Heart left ventricle (tissue), 16 donors: Measurements from ENCODE around the gene CCM2. TPM values are rescaled to one million over a fixed set of nuclear protein-coding genes. Genes with fewer than 3 reads are reported as not detected.

Source experiments
- ATAC-seq, 4 donors: fragments of 200-7000 bp; cut with Tn5 transposase; one replicate each; pipeline ENCODE4 v1.9.1; 2020 to 2022; ENCODE audit warnings: moderate library complexity in 4 of 4, mild to moderate bottlenecking in 3 of 4, moderate number of reproducible peaks in 1 of 4
- DNase-seq, 5 donors: peaks; one replicate each; pipeline ENCODE4 v3.0.0-alpha.2; 2020
- H3K27ac ChIP-seq, 12 donors: fragments of 200-600 bp; sonication (generic) in 4 of 12; one replicate each; pipeline versions ENCODE4 v1.5.0 to v1.8.0; 2016 to 2022; ENCODE audit warnings: mild to moderate bottlenecking in 2 of 12
- H3K27me3 ChIP-seq, 9 donors: fragments of 200-600 bp; sonication (generic) in 2 of 9; one replicate each; pipeline versions ENCODE4 v1.5.1 to v1.8.0; 2016 to 2022; ENCODE audit warnings: mild to moderate bottlenecking in 3 of 9
- H3K36me3 ChIP-seq, 9 donors: fragments of 200-600 bp; sonication (generic) in 2 of 9; one replicate each; pipeline versions ENCODE4 v1.5.0 to v1.8.0; 2018 to 2022; ENCODE audit warnings: mild to moderate bottlenecking in 2 of 9
- H3K4me1 ChIP-seq, 12 donors: fragments of 200-600 bp; sonication (generic) in 4 of 12; one replicate each; pipeline versions ENCODE4 v1.5.0 to v1.8.0; 2016 to 2022; ENCODE audit warnings: mild to moderate bottlenecking in 3 of 12
- H3K4me3 ChIP-seq, 12 donors: fragments of 200-600 bp; sonication (generic) in 4 of 12; one replicate each; pipeline versions ENCODE4 v1.5.0 to v1.8.0; 2017 to 2022; ENCODE audit warnings: mild to moderate bottlenecking in 9 of 12, moderate library complexity in 4 of 12
- H3K9me3 ChIP-seq, 12 donors: fragments of 200-600 bp; sonication (generic) in 4 of 12; one replicate each; pipeline versions ENCODE4 v1.5.0 to v1.8.0; 2016 to 2022; ENCODE audit warnings: mild to moderate bottlenecking in 1 of 12
- CTCF ChIP-seq, 12 donors: fragments of 200-600 bp; sonication (generic) in 4 of 12; IDR thresholded peaks; one replicate each; pipeline versions ENCODE4 v1.5.0 to v1.8.0; 2018 to 2022; ENCODE audit warnings: antibody characterized with exemption in 12 of 12, mild to moderate bottlenecking in 5 of 12
- POLR2A ChIP-seq, 2 donors: fragments of 450-650 bp; IDR thresholded peaks; one replicate each; pipeline ENCODE4 v1.6.1; 2017; ENCODE audit warnings: antibody characterized with exemption in 2 of 2, mild to moderate bottlenecking in 2 of 2, moderate library complexity in 2 of 2
- WGBS, 4 donors: extraction: QIAGEN DNeasy Blood & Tissue Kit in 2 of 4; methylation state at CpG; one replicate each; pipeline versions ENCODE4 v1.1.5 to v1.1.7; 2013 to 2018; 5-methylcytosine and 5-hydroxymethylcytosine counted together
- intact Hi-C, 10 donors: fragments of 100-400 bp; cut with DNase I; formaldehyde crosslinking; loops; one replicate each; pipeline versions ENCODE4 v1.11.1 to v1.14.2; 2022
- polyA plus RNA-seq, 2 donors: library from polyadenylated mRNA; stranded (reverse); fragments of 200-250 nt; gene quantifications; one replicate each; pipeline ENCODE4 v1.2.3, GENCODE V29; 2013
- total RNA-seq, 9 donors: library from RNA; depleted of rRNA in 2 of 9; stranded (reverse); fragments of >200 nt in 2 of 9; fragmentation: NEBNext Ultra II Directional in 3 of 9; extraction: Animal tissue kit (Norgen Biotek cat#: 25700) in 3 of 9; gene quantifications; one replicate each; pipeline versions ENCODE4 v1.1.0 to v1.2.4, GENCODE V29; 2016 to 2023
- donor health status: ischemic (EF 13 %, LVEDD 7.1; RV severe dilation, severe dysfunction).
- donor health status: healthy with polysubstance abuse.
- donor health status: DM: no; HTN: yes; CAD: no.
- donor health status: DM: no; HTN: no; CAD: no.
- donor health status: ischemic (EF 25% LVEDD 6.9; RV normal size, moderate dysfunction).
- donor health status: ischemic (EF 25% LVEDD 5.7; RV mildly dilated, moderate dysfunction).
- donor health status: healthy.
- donor health status: DM: yes; HTN: yes; CAD: no.
- donor health status: ischemic (EF 35%, LVEDD 5.7; RV mildly dilated, moderate dysfunction).
- donor health status: nonischemic (EF 11% LVEDD 7.7; RV severe dilation, severe dysfunction).
- donor health status: DM: yes; HTN: yes; CAD: no.
- donor health status: PGD.
- donor health status: ischemic (EF 29% LVEDD 5.4; RV normal size, mild dysfunction).
- donor health status: nonischemic (EF 23%, LVEDD 6.1; RV moderate dilation, normal function).

The CCM2 gene
- total and polyA plus RNA-seq, 11 donors = 24.7 to 68.2 (median 35.3) TPM

GRCh38 chr7:45084901-45085618, 85.1 kb downstream of the CCM2 start:
- Histone ChIP-seq H3K27me3 (peaks cover 0 to 19% (median 0%) of the 10 kb centered on the region in 9 donors), H3K27ac (no peak overlapping the region), H3K36me3 (no peaks in the 10 kb centered on the region), H3K4me1 (peaks cover 0 to 26% (median 5%) of the 10 kb centered on the region in 12 donors), H3K4me3 (no peak overlapping the region), H3K9me3 (no peaks in the 10 kb centered on the region)
- peak in 1 of 5 donors; percentile 18 for DNase-seq
- ATAC-seq = no peak
- TF ChIP-seq POLR2A (IDR thresholded peaks at IDR 0.05) = no peak
- TF ChIP-seq CTCF (IDR thresholded peaks at IDR 0.05) = no peak
- intact Hi-C loops = no loop called here
- 77 to 83% (median 81%) methylated on average over 18 to 24 of the region's 24 CpGs for WGBS, 4 donors

- ATAC-seq (no peak), DNase-seq (peak in 1 of 5 donors; percentile 14)
- Histone ChIP-seq H3K4me3 (no peak overlapping the region), H3K36me3 (no peaks in the 10 kb centered on the region), H3K27me3 (peaks cover 0 to 19% (median 0%) of the 10 kb centered on the region in 9 donors), H3K9me3 (no peaks in the 10 kb centered on the region), H3K27ac (no peak overlapping the region), H3K4me1 (peaks cover 0 to 26% (median 5%) of the 10 kb centered on the region in 12 donors)
- intact Hi-C loops = no loop called here
- TF ChIP-seq POLR2A (IDR thresholded peaks at IDR 0.05) (no peak), CTCF (IDR thresholded peaks at IDR 0.05) (no peak)
- 85 to 92% (median 90%) methylated on average over 14 to 23 of the region's 23 CpGs for WGBS, 4 donors
Measured at GRCh38 chr7:45085619-45086200, 85.7 kb downstream of the CCM2 start.

- Histone ChIP-seq H3K4me1 (peaks cover 0 to 26% (median 5%) of the 10 kb centered on the region in 12 donors), H3K9me3 (no peaks in the 10 kb centered on the region), H3K27ac (no peak overlapping the region), H3K4me3 (no peak overlapping the region), H3K27me3 (peaks cover 0 to 19% (median 0%) of the 10 kb centered on the region in 9 donors), H3K36me3 (no peaks in the 10 kb centered on the region)
- TF ChIP-seq POLR2A (IDR thresholded peaks at IDR 0.05) = no peak
- TF ChIP-seq CTCF (IDR thresholded peaks at IDR 0.05) = no peak
- ATAC-seq (no peak), DNase-seq (peak in 1 of 5 donors; percentile 10)
- intact Hi-C loops = no loop called here
- WGBS, 4 donors = 85 to 92% (median 88%) methylated on average over 9 to 15 of the region's 15 CpGs
Measured at GRCh38 chr7:45086331-45087065, 86.5 kb downstream of the CCM2 start.
